ENCODE measurements around the gene EXOC4. TPM values are rescaled to one million over a fixed set of nuclear protein-coding genes. Genes with fewer than 3 reads are reported as not detected.

EXOC4 gene
- total and polyA plus RNA-seq, 2 donors (not counting 1 experiment from before 2014, with no cell fraction given), result 79.6 to 158 TPM

GRCh38 chr7:133795068-133795665, 542.3 kb downstream of the EXOC4 start:
- Histone ChIP-seq H3K4me3 (replicated peaks in 1 of 4; ENCODE audit: control extremely low read depth in 1 of 4, insufficient read depth in 1 of 4, low read depth in 3 of 4, low read length in 4 of 4) (no peak overlapping the region), H2AFZ (ENCODE audit: low read length) (no peak overlapping the region), H3K4me2 (ENCODE audit: extremely low read depth, insufficient read depth, low read length) (no peak overlapping the region), H3K27me3 (ENCODE audit: control insufficient read depth, insufficient read depth, low read length) (no peaks in the 10 kb centered on the region), H3K9ac (ENCODE audit: insufficient read depth, low read length) (no peak overlapping the region), H3K4me1 (ENCODE audit: control insufficient read depth, extremely low read depth, insufficient read depth, low read length) (peaks cover 3% of the 10 kb centered on the region), H3K27ac (ENCODE audit: insufficient read depth, low read length) (no peak overlapping the region), H4K20me1 (ENCODE audit: control insufficient read depth, extremely low read depth, insufficient read depth, low read length) (no peaks in the 10 kb centered on the region), H3K9me3 (ENCODE audit: control insufficient read depth, insufficient read depth, low read depth, low read length) (no peaks in the 10 kb centered on the region), H3K36me3 (ENCODE audit: control insufficient read depth, insufficient read depth, low read length) (no peaks in the 10 kb centered on the region), H3K79me2 (ENCODE audit: control insufficient read depth, insufficient read depth, low read length) (no peaks in the 10 kb centered on the region)
- no peak for DNase-seq (ENCODE audit: low read depth in 2 of 2)
- TF ChIP-seq CTCF (conservative IDR thresholded peaks at IDR 0.05 in 1 of 2, IDR thresholded peaks at IDR 0.05 in 1 of 2; ENCODE audit: low read depth in 1 of 2, low read length in 2 of 2) (no peak), EZH2 (IDR thresholded peaks at IDR 0.05; ENCODE audit: low read length, missing control alignments) (no peak)

- H3K9ac ChIP-seq (ENCODE audit: insufficient read depth, low read length), result no peak overlapping the region
- H3K9me3 ChIP-seq (ENCODE audit: control insufficient read depth, insufficient read depth, low read depth, low read length), result no peaks in the 10 kb centered on the region
- no peak overlapping the region for H3K4me2 ChIP-seq (ENCODE audit: extremely low read depth, insufficient read depth, low read length)
- H3K79me2 ChIP-seq (ENCODE audit: control insufficient read depth, insufficient read depth, low read length), result no peaks in the 10 kb centered on the region
- no peaks in the 10 kb centered on the region for H3K27me3 ChIP-seq (ENCODE audit: control insufficient read depth, insufficient read depth, low read length)
- H2AFZ ChIP-seq (ENCODE audit: low read length), result no peak overlapping the region
- H3K36me3 ChIP-seq (ENCODE audit: control insufficient read depth, insufficient read depth, low read length), result no peaks in the 10 kb centered on the region
- DNase-seq (ENCODE audit: low read depth in 2 of 2), result no peak
- peaks cover 3% of the 10 kb centered on the region for H3K4me1 ChIP-seq (ENCODE audit: control insufficient read depth, extremely low read depth, insufficient read depth, low read length)
- H3K4me3 ChIP-seq (replicated peaks in 1 of 4; ENCODE audit: control extremely low read depth in 1 of 4, insufficient read depth in 1 of 4, low read depth in 3 of 4, low read length in 4 of 4), result no peak overlapping the region
- no peak for TF ChIP-seq EZH2 (IDR thresholded peaks at IDR 0.05; ENCODE audit: low read length, missing control alignments)
- TF ChIP-seq CTCF (conservative IDR thresholded peaks at IDR 0.05 in 1 of 2, IDR thresholded peaks at IDR 0.05 in 1 of 2; ENCODE audit: low read depth in 1 of 2, low read length in 2 of 2), result no peak
- no peaks in the 10 kb centered on the region for H4K20me1 ChIP-seq (ENCODE audit: control insufficient read depth, extremely low read depth, insufficient read depth, low read length)
- peak overlapping the region; percentile 16 for H3K27ac ChIP-seq (ENCODE audit: insufficient read depth, low read length)
Measured at GRCh38 chr7:133796782-133797745, 544.2 kb downstream of the EXOC4 start.

DNA sequence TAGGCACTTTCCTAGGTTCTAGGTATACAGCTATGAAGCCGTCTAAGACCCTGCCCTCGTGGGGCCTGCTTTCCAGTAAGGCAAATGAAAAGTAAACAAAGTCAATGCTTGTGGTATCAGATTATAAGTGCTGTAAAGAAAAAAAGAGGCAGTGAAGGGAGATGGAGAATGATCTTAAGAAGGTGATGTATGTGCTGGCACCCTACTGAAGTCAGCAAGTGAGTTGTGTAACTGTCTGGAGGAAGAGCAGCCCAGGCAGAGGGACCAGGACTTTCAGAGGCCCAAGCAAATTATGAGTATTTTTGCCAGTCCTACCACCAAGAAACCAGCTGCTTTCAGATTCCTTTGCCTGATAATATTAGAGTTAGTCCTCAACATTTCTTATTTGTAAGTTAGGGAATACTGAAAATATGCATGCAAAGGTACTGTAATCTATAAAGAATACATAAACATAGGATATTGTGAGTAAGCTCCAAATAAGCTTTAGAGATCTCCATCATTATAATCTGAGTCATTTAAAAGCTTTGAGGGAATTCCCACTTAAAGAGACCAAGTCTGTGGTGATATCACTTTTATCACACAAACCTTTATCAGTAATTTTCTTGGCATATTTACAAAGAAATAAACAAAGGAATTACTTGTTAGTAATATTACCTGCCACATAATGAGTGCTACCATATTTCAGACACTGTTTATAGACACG, 545.1 kb downstream of the EXOC4 start:
- TF ChIP-seq EZH2 (IDR thresholded peaks at IDR 0.05; ENCODE audit: low read length, missing control alignments), result no peak
- no peak for TF ChIP-seq CTCF (conservative IDR thresholded peaks at IDR 0.05 in 1 of 2, IDR thresholded peaks at IDR 0.05 in 1 of 2; ENCODE audit: low read depth in 1 of 2, low read length in 2 of 2)
- Histone ChIP-seq H3K27ac (ENCODE audit: insufficient read depth, low read length) (peak overlapping the region; percentile 16), H4K20me1 (ENCODE audit: control insufficient read depth, extremely low read depth, insufficient read depth, low read length) (no peaks in the 10 kb centered on the region), H3K9me3 (ENCODE audit: control insufficient read depth, insufficient read depth, low read depth, low read length) (no peaks in the 10 kb centered on the region), H3K9ac (ENCODE audit: insufficient read depth, low read length) (no peak overlapping the region), H3K79me2 (ENCODE audit: control insufficient read depth, insufficient read depth, low read length) (no peaks in the 10 kb centered on the region), H3K4me1 (ENCODE audit: control insufficient read depth, extremely low read depth, insufficient read depth, low read length) (peaks cover 3% of the 10 kb centered on the region), H3K4me2 (ENCODE audit: extremely low read depth, insufficient read depth, low read length) (peak overlapping the region; percentile 67), H3K27me3 (ENCODE audit: control insufficient read depth, insufficient read depth, low read length) (no peaks in the 10 kb centered on the region), H3K36me3 (ENCODE audit: control insufficient read depth, insufficient read depth, low read length) (no peaks in the 10 kb centered on the region), H3K4me3 (replicated peaks in 1 of 4; ENCODE audit: control extremely low read depth in 1 of 4, insufficient read depth in 1 of 4, low read depth in 3 of 4, low read length in 4 of 4) (no peak overlapping the region), H2AFZ (ENCODE audit: low read length) (no peak overlapping the region)
- DNase-seq (ENCODE audit: low read depth in 2 of 2), result peak; percentile 30 to 56

Measured in fibroblast of lung (primary cell).